Measurements from ENCODE around the gene CELA2B.

Gene CELA2B

GRCh38 chr1:15526490-15527339, 50.8 kb downstream of the CELA2B start, which contains the start of gene DNAJC16:
DNAJC16 (plus strand) TSS chr1:15526848; CDS start chr1:15529106, 2,258 bp downstream.
- DNase-seq = peak; percentile 97

- DNase-seq = no peak
These were observed 55.1 kb downstream of the CELA2B start for GRCh38 chr1:15531003-15531402.

DNA sequence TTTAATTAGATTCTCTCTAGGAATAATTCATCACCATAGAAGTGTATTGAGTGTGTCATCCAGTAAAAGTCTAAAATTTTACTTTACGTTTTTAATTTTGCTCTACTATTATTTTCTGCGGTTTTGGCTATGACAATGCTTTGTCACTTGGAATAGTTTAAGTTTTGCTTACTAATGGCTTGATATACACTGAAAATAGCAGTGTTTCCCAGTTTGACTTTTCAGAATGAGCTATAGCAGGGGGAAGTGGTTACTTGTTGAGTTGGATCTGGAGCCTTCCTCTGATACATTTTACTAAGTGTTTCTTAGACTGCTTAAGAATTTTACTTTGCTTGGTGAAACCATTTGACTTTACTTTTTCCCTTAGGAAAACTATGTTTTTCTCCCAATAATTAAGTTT, 55.8 kb downstream of the CELA2B start:
- no peak for DNase-seq

- DNase-seq = no peak
These were observed 62.9 kb downstream of the CELA2B start for GRCh38 chr1:15538771-15539170.

- DNase-seq = no peak
These were observed 64.3 kb downstream of the CELA2B start for GRCh38 chr1:15540186-15540585.
